Measurements from ENCODE around the gene DAAM2.

GRCh38 chr6:39800034-39801032, 8.2 kb downstream of the DAAM2 start:
- TF ChIP-seq TAF1 (IDR thresholded peaks at IDR 0.05; ENCODE audit: borderline replicate concordance, low read depth, low read length): no peak
- TF ChIP-seq POLR2A (IDR thresholded peaks at IDR 0.05; ENCODE audit: low read depth, low read length): no peak
